GM21390 (cell line): ENCODE data around the gene GNG11.

Experiments
- ATAC-seq: cut with Tn5 transposase; IDR thresholded peaks from one replicate; pipeline ENCODE4 v1.9.1; 2021; ENCODE audit not compliant: unreplicated experiment

GNG11 gene

GRCh38 chr7:93945756-93946535, 24.4 kb downstream of the GNG11 start:
- no peak for ATAC-seq

DNA sequence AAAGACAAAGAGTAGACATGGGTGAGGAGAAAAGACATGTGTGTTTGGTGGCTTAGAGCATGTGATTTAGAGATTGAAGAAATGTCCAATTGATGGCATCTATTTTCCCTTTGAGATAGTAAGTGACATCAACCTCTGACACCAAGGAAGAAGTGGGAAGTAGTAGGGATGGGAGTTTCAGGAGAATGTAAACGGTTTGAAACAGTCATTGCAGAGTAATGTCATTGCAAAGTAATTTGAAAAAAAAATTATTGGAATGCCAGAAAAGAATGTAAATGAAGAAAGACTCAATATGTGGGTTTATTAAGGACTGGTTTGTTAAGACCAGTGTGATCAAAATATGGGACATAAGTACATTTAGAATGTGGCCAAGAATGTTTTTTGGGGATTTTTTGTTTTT, 26.6 kb downstream of the GNG11 start:
- no peak for ATAC-seq

GRCh38 chr7:93948873-93949272, 27.3 kb downstream of the GNG11 start:
- ATAC-seq: no peak

GRCh38 chr7:93949423-93949822, 27.9 kb downstream of the GNG11 start:
- no peak for ATAC-seq

DNA sequence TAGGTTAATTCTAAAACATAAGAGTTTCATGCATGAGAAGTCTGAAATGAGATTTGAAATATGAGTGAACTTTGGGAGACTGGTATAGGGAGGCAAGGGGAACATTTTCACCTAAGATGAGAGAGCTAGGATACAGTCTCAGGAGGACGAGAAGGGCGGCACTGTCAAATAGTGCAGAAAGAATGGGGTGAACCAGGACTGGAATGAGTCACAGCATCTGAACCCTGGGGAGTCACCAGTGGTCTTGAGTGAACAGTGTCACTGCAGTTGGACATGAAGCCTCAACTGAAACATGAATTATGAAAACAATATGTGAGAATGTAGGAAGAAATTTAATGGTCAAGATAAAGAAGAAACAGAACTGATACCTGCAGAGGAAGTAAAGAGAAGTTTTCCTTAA, 33.8 kb downstream of the GNG11 start:
- ATAC-seq: peak; percentile 72

DNA sequence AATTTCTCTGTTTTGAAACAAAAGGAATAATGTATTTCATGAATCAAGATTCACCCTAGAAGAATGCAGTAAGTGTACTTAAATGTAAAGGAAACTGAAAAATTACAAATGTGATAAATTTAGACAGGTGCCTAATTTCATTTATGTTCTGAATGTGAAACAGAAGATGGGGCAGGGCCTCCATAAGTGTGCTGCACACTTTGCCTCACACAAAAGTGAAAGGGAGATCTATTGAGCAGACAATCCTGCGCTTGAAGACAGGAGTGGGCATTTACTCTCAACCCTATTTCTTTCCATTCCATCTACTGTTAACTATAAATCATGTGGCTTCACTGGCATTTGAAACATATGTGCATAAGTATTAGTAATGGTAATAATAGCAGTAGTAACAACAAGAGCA, 36.2 kb downstream of the GNG11 start:
- ATAC-seq: peak; percentile 56

- ATAC-seq: no peak
Observed at GRCh38 chr7:93958216-93958615, 36.7 kb downstream of the GNG11 start.

DNA sequence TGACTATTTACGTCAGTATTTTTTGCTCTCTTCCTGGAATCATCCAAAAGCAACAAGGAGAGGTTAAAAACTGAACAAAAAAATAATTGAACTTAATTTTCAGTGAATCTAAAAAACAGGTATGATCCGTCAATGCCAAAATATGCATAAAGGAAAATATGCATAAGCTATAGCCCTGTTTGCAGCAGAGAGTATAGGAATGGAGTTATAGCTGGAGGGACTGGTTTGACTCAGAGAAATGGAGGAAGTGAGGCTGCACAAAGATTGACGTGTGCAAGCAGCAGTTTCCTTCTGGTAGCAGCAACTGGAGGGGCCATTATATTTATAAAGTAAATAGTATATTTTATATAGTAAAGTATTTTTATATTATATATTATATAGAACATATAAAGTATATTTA, 37.1 kb downstream of the GNG11 start:
- no peak for ATAC-seq

DNA sequence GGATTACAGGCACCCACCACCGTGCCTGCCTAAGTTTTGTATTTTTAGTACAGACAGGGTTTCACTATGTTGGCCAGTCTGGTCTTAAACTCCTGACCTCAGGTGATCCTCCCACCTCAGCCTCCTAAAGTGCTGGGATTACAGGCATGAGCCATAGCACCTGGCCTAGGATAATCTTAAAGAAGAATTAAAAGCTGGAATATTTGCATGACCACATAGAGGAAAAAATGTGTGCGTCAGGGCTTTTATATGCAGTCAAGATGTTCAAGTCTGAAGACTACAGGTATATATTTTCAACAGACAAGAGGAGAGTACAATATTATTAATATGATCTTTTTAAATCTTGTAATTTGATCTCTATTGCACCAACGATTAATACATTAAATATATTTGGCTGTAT, 39.5 kb downstream of the GNG11 start:
- ATAC-seq: no peak

- no peak for ATAC-seq
Observed at GRCh38 chr7:93964262-93964661, 42.7 kb downstream of the GNG11 start.

- no peak for ATAC-seq
Observed at GRCh38 chr7:93964813-93965212, 43.3 kb downstream of the GNG11 start.

GRCh38 chr7:93968911-93969620, 47.5 kb downstream of the GNG11 start:
- no peak for ATAC-seq

DNA sequence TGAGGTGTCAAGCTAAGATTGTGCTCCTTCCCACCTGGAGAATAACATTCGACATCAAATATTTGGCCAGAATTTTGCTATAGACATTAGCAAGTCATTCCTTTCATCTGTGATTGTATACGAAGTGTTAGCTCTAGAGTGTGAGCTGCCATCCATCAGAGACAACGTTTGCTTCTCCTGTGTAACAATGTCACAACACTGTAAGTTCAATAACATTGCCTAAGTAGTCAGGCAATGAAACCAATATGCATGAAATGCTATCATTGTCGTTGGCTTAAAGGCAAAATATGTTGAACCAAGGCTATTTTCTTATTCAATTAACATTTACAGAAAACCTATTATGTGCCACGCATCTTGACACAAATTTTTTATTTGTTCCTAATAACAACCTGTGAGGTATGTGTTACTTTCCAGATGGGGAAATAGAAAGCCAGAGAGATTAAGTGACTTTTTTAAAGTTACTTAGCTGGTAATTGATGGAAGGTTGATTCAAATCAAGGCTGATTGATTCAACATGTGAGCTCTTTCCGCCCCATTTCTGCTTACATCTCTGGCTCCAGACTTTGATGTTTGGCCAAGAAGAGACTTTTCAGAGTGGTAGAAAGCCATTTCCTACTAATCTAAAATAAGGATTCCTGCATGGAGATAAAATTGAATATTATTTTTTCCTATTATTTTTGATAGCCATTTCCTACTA, 50.6 kb downstream of the GNG11 start:
- ATAC-seq: no peak

- no peak for ATAC-seq
Observed at GRCh38 chr7:93973134-93973533, 51.6 kb downstream of the GNG11 start.

DNA sequence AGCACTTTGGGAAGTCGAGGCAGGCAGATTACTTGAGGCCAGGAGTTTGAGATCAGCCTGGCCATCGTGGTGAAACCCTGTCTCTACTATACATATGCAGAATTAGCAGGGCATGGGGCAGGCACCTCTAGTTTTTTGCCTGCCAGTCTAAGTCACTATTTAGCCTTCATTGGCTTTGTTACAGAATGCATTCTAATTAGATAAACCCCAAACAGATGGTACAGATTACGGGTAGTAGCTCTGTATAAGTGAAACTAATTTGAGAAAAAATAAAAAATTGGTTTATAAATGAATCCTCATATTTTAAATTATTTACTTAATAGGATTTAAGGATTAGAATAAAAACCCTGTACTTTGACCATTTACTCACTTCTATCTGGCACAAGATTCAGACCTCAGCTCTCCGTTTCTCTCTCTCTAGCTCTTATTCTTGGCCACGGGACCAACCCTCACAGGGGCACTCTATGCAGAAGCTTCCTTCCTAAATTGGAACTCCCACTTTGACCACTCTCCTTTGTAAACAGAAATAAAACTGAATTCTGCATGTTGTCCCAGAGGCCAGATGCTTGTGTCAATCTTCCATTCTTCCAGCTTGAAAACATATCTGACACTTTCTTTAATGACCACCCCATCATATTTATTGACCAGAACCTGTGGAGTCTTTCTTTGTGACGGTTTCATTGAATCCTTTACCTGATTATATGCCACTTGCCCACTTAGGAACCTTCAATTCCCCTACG, 55.8 kb downstream of the GNG11 start:
- no peak for ATAC-seq
